HCT116 (cell line): ENCODE data around the gene TIGD2. TPM values are rescaled to one million over a fixed set of nuclear protein-coding genes. Genes with fewer than 3 reads are reported as not detected.

Experiments used
- ATAC-seq: fragments of 200-7000 bp; cut with Tn5 transposase; 2 replicates; pipeline ENCODE4 v1.9.1; 2020; ENCODE audit warnings: mild to moderate bottlenecking, moderate library complexity
- BruUV-seq: library from RNA; stranded (reverse); fragments of 400-500 nt; replicated peaks from 2 replicates; lab custom pipeline; 2021; lab: Mats Ljungman, UMichigan
- CTCF ChIA-PET: fragments of 300-600 bp; sonication (Branson Sonifier 250); formaldehyde crosslinking; loops from one replicate; lab custom pipeline; 2021; ENCODE audit warnings: antibody characterized with exemption; lab: Charles Lee
- POLR2A ChIA-PET: fragments of 300-600, 350-600 bp; sonication (Branson Sonifier 250); formaldehyde crosslinking; loops from one replicate; lab custom pipeline; 2021; ENCODE audit warnings: antibody characterized with exemption; lab: Charles Lee
- RAD21 ChIA-PET, 2 experiments: fragments of 300-600 bp; sonication (Branson Sonifier 250); formaldehyde crosslinking; loops; one replicate each; lab custom pipeline; 2023; ENCODE audit warnings: low total read pairs in 2 of 2; ENCODE audit not compliant: uncharacterized antibody in 2 of 2, unreplicated experiment in 2 of 2, low non-redundant PET in 1 of 2; lab: Charles Lee
- DNase-seq: peaks from one replicate; pipeline ENCODE4 v3.0.0-alpha.2; 2010; ENCODE audit warnings: low read depth, low spot score
- H2AFZ ChIP-seq: fragments of 200-600 bp; shearing (Covaris generic), sonication (generic); 2 replicates; pipeline ENCODE4 v1.6.1; 2017; ENCODE audit warnings: low read depth, mixed run types, mixed read lengths, antibody characterized with exemption, low read length; ENCODE audit not compliant: poor library complexity, severe bottlenecking
- H3K27ac ChIP-seq: 2 replicates; pipeline ENCODE4 v1.5.1; 2012; ENCODE audit warnings: low read depth, low read length
- H3K27me3 ChIP-seq: fragments of 200-600 bp; sonication (generic); 2 replicates; pipeline ENCODE4 v1.6.1; 2016; ENCODE audit warnings: mixed run types, low read length, mixed read lengths; ENCODE audit not compliant: insufficient read depth
- H3K36me3 ChIP-seq, 2 experiments: fragments of 200-500 bp in 1 of 2; fragments of 200-600 bp in 1 of 2; sonication (Bioruptor generic) in 1 of 2; sonication (generic) in 1 of 2; 2 replicates each; pipeline versions ENCODE4 v1.5.1 to v1.6.1; 2014 to 2016; ENCODE audit warnings: low read length in 2 of 2, inconsistent platforms in 1 of 2, mixed read lengths in 1 of 2, mixed run types in 1 of 2; ENCODE audit not compliant: insufficient read depth in 2 of 2, control insufficient read depth in 1 of 2
- H3K4me1 ChIP-seq, 2 experiments: fragments of 200-600 bp in 1 of 2; sonication (generic) in 1 of 2; 2 replicates each; pipeline versions ENCODE4 v1.5.1 to v1.6.1; 2012 to 2017; ENCODE audit warnings: low read length in 2 of 2, inconsistent platforms in 1 of 2, mild to moderate bottlenecking in 1 of 2, mixed read lengths in 1 of 2, mixed run types in 1 of 2, moderate library complexity in 1 of 2; ENCODE audit not compliant: insufficient read depth in 2 of 2, control insufficient read depth in 1 of 2
- H3K4me2 ChIP-seq: fragments of 200-600 bp; sonication (generic); 2 replicates; pipeline ENCODE4 v1.6.1; 2017; ENCODE audit warnings: mixed run types, low read length, mixed read lengths
- H3K4me3 ChIP-seq, 2 experiments: fragments of 200-600 bp in 1 of 2; sonication (generic) in 1 of 2; replicated peaks in 1 of 2; 2 replicates each; pipeline ENCODE4 v1.5.1; 2011 to 2016; ENCODE audit warnings: low read length in 2 of 2, control low read depth in 1 of 2, low read depth in 1 of 2, mild to moderate bottlenecking in 1 of 2, mixed read lengths in 1 of 2, mixed run types in 1 of 2
- H3K79me2 ChIP-seq: fragments of 200-600 bp; sonication (generic); 2 replicates; pipeline ENCODE4 v1.6.1; 2017; ENCODE audit warnings: mild to moderate bottlenecking, mixed run types, low read length, moderate library complexity, mixed read lengths; ENCODE audit not compliant: insufficient read depth
- H3K9ac ChIP-seq: fragments of 200-600 bp; sonication (generic); 2 replicates; pipeline ENCODE4 v1.6.1; 2016; ENCODE audit warnings: low read length, mixed read lengths
- H3K9me2 ChIP-seq: fragments of 200-600 bp; sonication (generic), shearing (Covaris generic); 2 replicates; pipeline ENCODE4 v1.6.1; 2017; ENCODE audit warnings: mixed run types, mild to moderate bottlenecking, moderate library complexity; ENCODE audit not compliant: insufficient read depth
- H3K9me3 ChIP-seq, 2 experiments: fragments of 200-500 bp in 1 of 2; fragments of 200-600 bp in 1 of 2; sonication (Bioruptor generic) in 1 of 2; sonication (generic) in 1 of 2; 2 replicates each; pipeline ENCODE4 v1.6.1; 2014 to 2017; ENCODE audit warnings: low read length in 2 of 2, mixed read lengths in 2 of 2, inconsistent platforms in 1 of 2, low read depth in 1 of 2, mild to moderate bottlenecking in 1 of 2, mixed run types in 1 of 2, moderate library complexity in 1 of 2; ENCODE audit not compliant: control insufficient read depth in 1 of 2, insufficient read depth in 1 of 2
- H4K20me1 ChIP-seq: fragments of 200-600 bp; sonication (generic), shearing (Covaris generic); 2 replicates; pipeline ENCODE4 v1.6.1; 2017; ENCODE audit warnings: mixed run types, mild to moderate bottlenecking, moderate library complexity; ENCODE audit not compliant: insufficient read depth
- CBX3 ChIP-seq: IDR thresholded peaks from 2 replicates; pipeline ENCODE4 v1.6.1; 2012; ENCODE audit warnings: low read depth
- CEBPB ChIP-seq: IDR thresholded peaks from 2 replicates; pipeline ENCODE4 v1.6.1; 2012; ENCODE audit warnings: low read depth
- ELF1 ChIP-seq: IDR thresholded peaks from 2 replicates; pipeline ENCODE4 v1.6.1; 2012; ENCODE audit warnings: low read depth, borderline replicate concordance
- EZH2 ChIP-seq: fragments of 200-600 bp; sonication (generic); IDR thresholded peaks from 2 replicates; pipeline ENCODE4 v1.6.1; 2017; ENCODE audit warnings: antibody characterized with exemption, mixed run types
- FOSL1 ChIP-seq: IDR thresholded peaks from 2 replicates; pipeline ENCODE4 v1.6.1; 2012; ENCODE audit warnings: low read depth
- JUND ChIP-seq: IDR thresholded peaks from 2 replicates; pipeline ENCODE4 v1.6.1; 2012
- RAD21 ChIP-seq: IDR thresholded peaks from 2 replicates; pipeline ENCODE4 v1.6.1; 2012; ENCODE audit warnings: low read depth, mild to moderate bottlenecking
- SIN3A ChIP-seq: IDR thresholded peaks from 2 replicates; pipeline ENCODE4 v1.6.1; 2012; ENCODE audit warnings: low read depth
- TCF7L2 ChIP-seq: IDR thresholded peaks from 2 replicates; pipeline ENCODE4 v1.7.0; 2011; ENCODE audit warnings: borderline replicate concordance, inconsistent platforms; ENCODE audit not compliant: insufficient read depth, insufficient read length; ENCODE audit errors: extremely low read depth
- YY1 ChIP-seq: IDR thresholded peaks from 2 replicates; pipeline ENCODE4 v1.6.1; 2011; ENCODE audit warnings: low read length, low read depth, moderate library complexity, mild to moderate bottlenecking; ENCODE audit not compliant: insufficient replicate concordance; ENCODE audit errors: extremely low read depth
- ZFX ChIP-seq: fragments of 450-650 bp; IDR thresholded peaks from 2 replicates; pipeline ENCODE4 v1.6.1; 2017
- intact Hi-C: fragments of 100-400 bp; cut with micrococcal nuclease; formaldehyde crosslinking; loops from 2 replicates; pipeline ENCODE4 v1.10.0; 2022
- total RNA-seq: library from RNA; stranded (reverse); gene quantifications from one replicate; pipeline ENCODE4 v1.2.1, GENCODE V29; 2021; ENCODE audit not compliant: unreplicated experiment
- TF ChIP-seq, protein P1 (sequence below): IDR thresholded peaks from 2 replicates; pipeline ENCODE4 v1.6.1; 2012
- TF ChIP-seq, protein P2 (sequence below): IDR thresholded peaks from 2 replicates; pipeline ENCODE4 v1.6.1; 2012; ENCODE audit warnings: low read depth
- TF ChIP-seq, protein P3 (sequence below): IDR thresholded peaks from 2 replicates; pipeline ENCODE4 v1.6.1; 2011; ENCODE audit warnings: mild to moderate bottlenecking, low read length, moderate library complexity; ENCODE audit not compliant: insufficient replicate concordance; ENCODE audit errors: extremely low read depth

Gene TIGD2
- total RNA-seq, 1 experiment from 2014 or later, result 10.3 TPM

DNA sequence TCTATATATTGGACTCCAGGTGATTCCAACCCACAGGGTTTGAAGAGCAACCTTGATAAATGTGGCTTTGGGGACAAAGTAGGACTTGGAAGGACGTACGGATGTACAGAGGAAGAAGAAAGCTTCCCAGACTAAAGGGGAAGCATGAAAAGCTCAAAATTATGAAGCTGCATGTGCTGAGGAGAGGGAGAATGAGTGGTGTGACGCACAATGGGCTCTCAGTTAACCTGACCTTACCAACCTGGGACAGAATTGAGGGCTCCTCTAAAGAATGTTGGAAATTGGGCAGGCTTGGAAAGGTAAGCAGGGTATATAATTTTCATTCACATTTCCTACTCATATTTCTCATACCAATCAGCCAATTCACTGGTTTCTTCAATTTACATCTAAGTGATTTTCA, 10.5 kb upstream of the TIGD2 start:
- no peaks in the 10 kb centered on the region for H3K27me3 ChIP-seq
- no peak overlapping the region for H3K9ac ChIP-seq
- H3K4me1 ChIP-seq, result no peaks in the 10 kb centered on the region
- no peak for ATAC-seq
- no peaks in the 10 kb centered on the region for H3K79me2 ChIP-seq
- POLR2A ChIA-PET, result no interaction called here
- no peak overlapping the region for H2AFZ ChIP-seq
- no peaks in the 10 kb centered on the region for H3K9me2 ChIP-seq
- no peak for DNase-seq
- RAD21 ChIA-PET, result no interaction called here
- CTCF ChIA-PET, result no interaction called here
- no peak overlapping the region for H3K4me2 ChIP-seq
- TF ChIP-seq JUND (no peak), ZFX (no peak), YY1 (no peak), CBX3 (no peak), TCF7L2 (no peak), CEBPB (no peak), FOSL1 (no peak), ELF1 (no peak), SIN3A (no peak), EZH2 (no peak), RAD21 (no peak)
- TF ChIP-seq, protein P1, sequence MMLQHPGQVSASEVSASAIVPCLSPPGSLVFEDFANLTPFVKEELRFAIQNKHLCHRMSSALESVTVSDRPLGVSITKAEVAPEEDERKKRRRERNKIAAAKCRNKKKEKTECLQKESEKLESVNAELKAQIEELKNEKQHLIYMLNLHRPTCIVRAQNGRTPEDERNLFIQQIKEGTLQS, result no peak
- TF ChIP-seq, protein P2, sequence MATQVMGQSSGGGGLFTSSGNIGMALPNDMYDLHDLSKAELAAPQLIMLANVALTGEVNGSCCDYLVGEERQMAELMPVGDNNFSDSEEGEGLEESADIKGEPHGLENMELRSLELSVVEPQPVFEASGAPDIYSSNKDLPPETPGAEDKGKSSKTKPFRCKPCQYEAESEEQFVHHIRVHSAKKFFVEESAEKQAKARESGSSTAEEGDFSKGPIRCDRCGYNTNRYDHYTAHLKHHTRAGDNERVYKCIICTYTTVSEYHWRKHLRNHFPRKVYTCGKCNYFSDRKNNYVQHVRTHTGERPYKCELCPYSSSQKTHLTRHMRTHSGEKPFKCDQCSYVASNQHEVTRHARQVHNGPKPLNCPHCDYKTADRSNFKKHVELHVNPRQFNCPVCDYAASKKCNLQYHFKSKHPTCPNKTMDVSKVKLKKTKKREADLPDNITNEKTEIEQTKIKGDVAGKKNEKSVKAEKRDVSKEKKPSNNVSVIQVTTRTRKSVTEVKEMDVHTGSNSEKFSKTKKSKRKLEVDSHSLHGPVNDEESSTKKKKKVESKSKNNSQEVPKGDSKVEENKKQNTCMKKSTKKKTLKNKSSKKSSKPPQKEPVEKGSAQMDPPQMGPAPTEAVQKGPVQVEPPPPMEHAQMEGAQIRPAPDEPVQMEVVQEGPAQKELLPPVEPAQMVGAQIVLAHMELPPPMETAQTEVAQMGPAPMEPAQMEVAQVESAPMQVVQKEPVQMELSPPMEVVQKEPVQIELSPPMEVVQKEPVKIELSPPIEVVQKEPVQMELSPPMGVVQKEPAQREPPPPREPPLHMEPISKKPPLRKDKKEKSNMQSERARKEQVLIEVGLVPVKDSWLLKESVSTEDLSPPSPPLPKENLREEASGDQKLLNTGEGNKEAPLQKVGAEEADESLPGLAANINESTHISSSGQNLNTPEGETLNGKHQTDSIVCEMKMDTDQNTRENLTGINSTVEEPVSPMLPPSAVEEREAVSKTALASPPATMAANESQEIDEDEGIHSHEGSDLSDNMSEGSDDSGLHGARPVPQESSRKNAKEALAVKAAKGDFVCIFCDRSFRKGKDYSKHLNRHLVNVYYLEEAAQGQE, result no peak
- TF ChIP-seq, protein P3, sequence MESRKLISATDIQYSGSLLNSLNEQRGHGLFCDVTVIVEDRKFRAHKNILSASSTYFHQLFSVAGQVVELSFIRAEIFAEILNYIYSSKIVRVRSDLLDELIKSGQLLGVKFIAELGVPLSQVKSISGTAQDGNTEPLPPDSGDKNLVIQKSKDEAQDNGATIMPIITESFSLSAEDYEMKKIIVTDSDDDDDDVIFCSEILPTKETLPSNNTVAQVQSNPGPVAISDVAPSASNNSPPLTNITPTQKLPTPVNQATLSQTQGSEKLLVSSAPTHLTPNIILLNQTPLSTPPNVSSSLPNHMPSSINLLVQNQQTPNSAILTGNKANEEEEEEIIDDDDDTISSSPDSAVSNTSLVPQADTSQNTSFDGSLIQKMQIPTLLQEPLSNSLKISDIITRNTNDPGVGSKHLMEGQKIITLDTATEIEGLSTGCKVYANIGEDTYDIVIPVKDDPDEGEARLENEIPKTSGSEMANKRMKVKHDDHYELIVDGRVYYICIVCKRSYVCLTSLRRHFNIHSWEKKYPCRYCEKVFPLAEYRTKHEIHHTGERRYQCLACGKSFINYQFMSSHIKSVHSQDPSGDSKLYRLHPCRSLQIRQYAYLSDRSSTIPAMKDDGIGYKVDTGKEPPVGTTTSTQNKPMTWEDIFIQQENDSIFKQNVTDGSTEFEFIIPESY, result no peak
- H3K27ac ChIP-seq, result no peak overlapping the region
- intact Hi-C loops, result no loop called here
- H3K36me3 ChIP-seq, result no peaks in the 10 kb centered on the region
- H4K20me1 ChIP-seq, result no peaks in the 10 kb centered on the region
- no TSS peak for BruUV-seq
- no peak overlapping the region for H3K4me3 ChIP-seq
- H3K9me3 ChIP-seq, result no peaks in the 10 kb centered on the region
